ENCODE results near the gene GIT1.

Gene GIT1

DNA sequence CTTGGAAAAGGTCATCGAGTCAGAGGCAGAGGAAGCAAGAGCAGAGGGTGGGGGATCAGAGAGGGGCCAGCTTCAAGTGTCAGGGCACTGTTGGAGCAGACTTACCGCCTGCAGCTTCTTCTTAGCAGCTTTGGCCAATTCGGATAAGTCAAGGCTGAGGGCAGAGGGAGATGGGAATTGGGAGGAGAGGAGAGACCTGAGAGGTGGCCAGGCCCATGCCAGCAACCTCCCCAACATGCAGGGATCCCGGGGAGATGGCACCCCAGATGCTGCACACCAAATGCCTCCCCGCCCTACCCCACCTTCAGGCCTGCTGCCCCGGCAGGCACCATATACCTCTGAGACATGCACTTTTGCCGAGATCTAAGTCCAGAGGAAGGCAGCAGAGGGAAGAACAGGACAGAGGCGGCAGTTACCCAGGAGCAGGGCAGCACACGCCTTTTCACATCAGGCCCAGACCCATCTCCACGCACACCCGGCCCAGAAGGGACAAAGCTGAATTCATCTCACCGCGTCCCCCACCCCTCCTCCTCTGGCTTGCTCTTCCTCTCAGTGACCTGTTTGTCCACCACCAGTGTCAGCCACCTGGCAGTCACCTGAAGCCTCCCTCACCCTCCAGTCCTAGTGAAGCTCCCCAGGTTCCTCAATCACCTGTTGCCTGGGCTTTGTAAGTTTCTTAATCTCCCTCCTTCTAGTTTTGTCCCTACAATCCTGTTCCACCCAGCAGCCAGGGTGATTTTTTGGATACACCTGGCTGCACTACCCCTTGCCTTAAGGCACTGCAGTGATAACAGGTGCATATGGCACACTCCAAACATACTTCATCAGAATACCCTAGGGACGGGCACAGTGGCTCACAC is 10.6 kb downstream of the GIT1 start:
- TF ChIP-seq EZH2phosphoT487 (conservative IDR thresholded peaks at IDR 0.05; ENCODE audit: low read length): no peak
- TF ChIP-seq, protein P1, sequence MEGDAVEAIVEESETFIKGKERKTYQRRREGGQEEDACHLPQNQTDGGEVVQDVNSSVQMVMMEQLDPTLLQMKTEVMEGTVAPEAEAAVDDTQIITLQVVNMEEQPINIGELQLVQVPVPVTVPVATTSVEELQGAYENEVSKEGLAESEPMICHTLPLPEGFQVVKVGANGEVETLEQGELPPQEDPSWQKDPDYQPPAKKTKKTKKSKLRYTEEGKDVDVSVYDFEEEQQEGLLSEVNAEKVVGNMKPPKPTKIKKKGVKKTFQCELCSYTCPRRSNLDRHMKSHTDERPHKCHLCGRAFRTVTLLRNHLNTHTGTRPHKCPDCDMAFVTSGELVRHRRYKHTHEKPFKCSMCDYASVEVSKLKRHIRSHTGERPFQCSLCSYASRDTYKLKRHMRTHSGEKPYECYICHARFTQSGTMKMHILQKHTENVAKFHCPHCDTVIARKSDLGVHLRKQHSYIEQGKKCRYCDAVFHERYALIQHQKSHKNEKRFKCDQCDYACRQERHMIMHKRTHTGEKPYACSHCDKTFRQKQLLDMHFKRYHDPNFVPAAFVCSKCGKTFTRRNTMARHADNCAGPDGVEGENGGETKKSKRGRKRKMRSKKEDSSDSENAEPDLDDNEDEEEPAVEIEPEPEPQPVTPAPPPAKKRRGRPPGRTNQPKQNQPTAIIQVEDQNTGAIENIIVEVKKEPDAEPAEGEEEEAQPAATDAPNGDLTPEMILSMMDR (IDR thresholded peaks at IDR 0.05; ENCODE audit: insufficient read depth, low read length, poor library complexity, severe bottlenecking): no peak
- H3K9me2 ChIP-seq (replicated peaks; ENCODE audit: insufficient read depth, low read length): no peaks in the 10 kb centered on the region
- H3K36me3 ChIP-seq (ENCODE audit: low read length): no peaks in the 10 kb centered on the region
- no peak overlapping the region for H3K4me3 ChIP-seq (ENCODE audit: insufficient read depth, low read length, poor library complexity, severe bottlenecking)
- H2AFZ ChIP-seq (ENCODE audit: low read depth, low read length, severe bottlenecking): no peak overlapping the region
- H3K9me3 ChIP-seq (ENCODE audit: insufficient read depth, low read length): no peaks in the 10 kb centered on the region
- H3K27me3 ChIP-seq (ENCODE audit: low read length): no peaks in the 10 kb centered on the region
- peaks cover 6% of the 10 kb centered on the region for H3K79me2 ChIP-seq (ENCODE audit: insufficient read depth, low read length)
- no peak overlapping the region for H3K9ac ChIP-seq (ENCODE audit: low read length)
- H3F3A ChIP-seq (ENCODE audit: insufficient read depth): no peaks in the 10 kb centered on the region
- no peaks in the 10 kb centered on the region for H4K20me1 ChIP-seq (ENCODE audit: low read depth, low read length)
- H3K27ac ChIP-seq (ENCODE audit: low read depth, low read length): no peak overlapping the region
- no peak overlapping the region for H3K4me2 ChIP-seq (ENCODE audit: low read depth, low read length, poor library complexity, severe bottlenecking)

DNA sequence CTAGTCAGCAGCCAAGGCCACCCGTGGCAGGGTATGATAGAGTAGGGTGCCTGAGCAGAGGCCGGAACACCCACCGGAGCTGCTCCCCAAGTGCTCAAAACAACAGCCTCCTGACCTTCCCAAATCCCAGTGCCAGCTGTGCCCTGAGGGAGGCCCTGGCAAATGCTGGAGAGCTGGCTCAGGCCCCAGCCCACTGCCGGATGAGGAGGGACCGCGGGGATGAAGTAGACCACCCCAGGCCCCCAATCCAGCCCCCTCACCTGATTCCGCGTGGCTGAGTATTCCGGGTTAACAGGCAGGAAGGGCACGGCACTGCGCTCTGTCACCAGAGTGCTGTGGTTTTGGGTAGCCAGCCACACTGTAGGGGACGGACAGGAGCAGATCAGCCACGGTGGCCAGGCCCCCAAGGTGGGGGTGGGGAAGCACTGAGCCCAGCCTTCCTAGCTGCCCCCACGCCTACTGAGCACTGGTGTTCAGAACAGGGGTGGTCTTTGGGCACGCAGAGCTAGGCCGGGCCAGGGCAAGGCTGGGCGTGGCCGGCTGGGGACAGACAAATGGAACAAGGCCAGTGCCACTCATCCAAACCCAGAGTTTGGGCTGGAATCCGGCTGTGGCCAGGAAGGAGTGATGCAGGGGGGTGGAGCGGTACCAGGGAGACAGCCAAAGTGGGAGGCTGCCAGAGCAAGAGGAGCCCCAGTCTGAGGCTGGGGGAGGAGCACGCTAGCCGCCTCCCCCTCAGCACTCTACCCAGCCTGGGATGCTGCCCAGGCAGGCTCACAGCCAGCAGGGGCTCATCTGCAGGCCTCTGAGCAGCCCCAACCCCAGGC is 11.8 kb downstream of the GIT1 start:
- no peaks in the 10 kb centered on the region for H3F3A ChIP-seq (ENCODE audit: insufficient read depth)
- no peaks in the 10 kb centered on the region for H3K27me3 ChIP-seq (ENCODE audit: low read length)
- TF ChIP-seq, protein P1 (IDR thresholded peaks at IDR 0.05; ENCODE audit: insufficient read depth, low read length, poor library complexity, severe bottlenecking): no peak
- TF ChIP-seq EZH2phosphoT487 (conservative IDR thresholded peaks at IDR 0.05; ENCODE audit: low read length): no peak

DNA sequence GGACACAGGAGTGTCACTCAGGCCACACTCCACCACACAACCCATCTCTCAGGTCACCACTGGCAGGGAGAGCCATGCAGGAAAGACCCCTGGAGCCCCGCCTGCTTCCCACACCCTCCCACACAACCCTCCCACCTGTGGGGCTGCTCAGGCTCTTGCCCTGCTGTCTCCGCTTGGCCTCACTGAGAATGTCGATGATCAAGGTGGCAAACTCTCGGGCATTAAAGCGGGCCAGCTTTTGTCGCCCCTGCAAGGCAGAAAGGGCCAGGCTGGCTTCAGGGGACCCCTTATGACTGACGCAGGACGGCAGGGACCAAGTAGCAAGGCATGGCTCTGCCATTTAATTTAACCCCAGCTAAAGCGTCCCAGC is 12.5 kb downstream of the GIT1 start:
- Histone ChIP-seq H3K27ac (ENCODE audit: low read depth, low read length) (no peak overlapping the region), H2AFZ (ENCODE audit: low read depth, low read length, severe bottlenecking) (no peak overlapping the region), H3K9ac (ENCODE audit: low read length) (no peak overlapping the region), H3K36me3 (ENCODE audit: low read length) (no peaks in the 10 kb centered on the region), H3K4me3 (ENCODE audit: insufficient read depth, low read length, poor library complexity, severe bottlenecking) (no peak overlapping the region), H3K9me3 (ENCODE audit: insufficient read depth, low read length) (no peaks in the 10 kb centered on the region), H4K20me1 (ENCODE audit: low read depth, low read length) (no peaks in the 10 kb centered on the region), H3F3A (ENCODE audit: insufficient read depth) (no peaks in the 10 kb centered on the region), H3K9me2 (replicated peaks; ENCODE audit: insufficient read depth, low read length) (no peaks in the 10 kb centered on the region), H3K27me3 (ENCODE audit: low read length) (no peaks in the 10 kb centered on the region), H3K79me2 (ENCODE audit: insufficient read depth, low read length) (no peaks in the 10 kb centered on the region), H3K4me2 (ENCODE audit: low read depth, low read length, poor library complexity, severe bottlenecking) (no peak overlapping the region)
- TF ChIP-seq, protein P1 (IDR thresholded peaks at IDR 0.05; ENCODE audit: insufficient read depth, low read length, poor library complexity, severe bottlenecking): no peak
- TF ChIP-seq EZH2phosphoT487 (conservative IDR thresholded peaks at IDR 0.05; ENCODE audit: low read length): no peak

More for the DNA sequence above, 11.8 kb downstream of the GIT1 start:
- Histone ChIP-seq H3K9me3 (ENCODE audit: insufficient read depth, low read length) (no peaks in the 10 kb centered on the region), H3K9me2 (replicated peaks; ENCODE audit: insufficient read depth, low read length) (no peaks in the 10 kb centered on the region), H3K4me2 (ENCODE audit: low read depth, low read length, poor library complexity, severe bottlenecking) (no peak overlapping the region), H3K79me2 (ENCODE audit: insufficient read depth, low read length) (no peaks in the 10 kb centered on the region), H3K36me3 (ENCODE audit: low read length) (no peaks in the 10 kb centered on the region), H3K4me3 (ENCODE audit: insufficient read depth, low read length, poor library complexity, severe bottlenecking) (no peak overlapping the region), H3K27ac (ENCODE audit: low read depth, low read length) (no peak overlapping the region), H4K20me1 (ENCODE audit: low read depth, low read length) (no peaks in the 10 kb centered on the region), H2AFZ (ENCODE audit: low read depth, low read length, severe bottlenecking) (no peak overlapping the region), H3K9ac (ENCODE audit: low read length) (no peak overlapping the region)
